CD4-positive, alpha-beta T cell treated with Interleukin-17A for 1 hour (primary cell): ENCODE data around the gene SLC6A1.
"Not testable (repeated sequence)": the region's sequence is repeated elsewhere in the genome, so short reads cannot be mapped to it uniquely, and the experiment has no call there.

Experiments used
- DNase-seq: peaks from one replicate; pipeline ENCODE4 v3.0.0-alpha.2; 2020

Gene SLC6A1

DNA sequence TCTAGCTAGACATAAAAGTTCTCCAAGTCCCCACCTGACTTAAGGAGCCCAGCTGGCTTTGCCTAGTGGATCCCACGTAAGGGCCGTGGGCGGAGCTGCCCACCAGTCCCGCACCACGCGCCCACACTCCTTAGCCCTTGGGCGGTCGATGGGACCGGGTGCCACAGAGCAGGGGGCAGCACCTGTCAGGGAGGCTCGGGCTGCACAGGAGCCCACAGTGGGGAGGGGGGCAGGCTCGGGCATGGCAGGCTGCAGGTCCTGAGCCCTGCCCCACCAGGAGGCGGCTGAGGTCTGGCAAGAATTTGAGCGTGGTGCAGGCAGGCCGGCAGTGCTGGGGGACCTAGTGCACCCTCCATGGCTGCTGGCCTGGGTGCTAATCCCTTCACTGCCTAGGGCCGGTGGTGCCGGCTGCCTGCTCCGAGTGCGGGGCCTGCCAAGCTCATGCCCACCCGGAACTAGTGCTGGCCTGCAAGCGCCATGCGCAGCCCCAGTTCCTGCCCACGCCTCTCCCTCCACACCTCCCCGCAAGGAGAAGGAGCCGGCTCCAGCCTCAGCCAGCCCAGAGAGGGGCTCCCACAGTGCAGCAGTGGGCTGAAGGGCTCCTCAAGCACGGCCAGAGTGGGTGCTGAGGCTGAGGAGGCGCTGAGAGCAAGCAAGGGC, 78.7 kb downstream of the SLC6A1 start:
- DNase-seq: no peak

DNA sequence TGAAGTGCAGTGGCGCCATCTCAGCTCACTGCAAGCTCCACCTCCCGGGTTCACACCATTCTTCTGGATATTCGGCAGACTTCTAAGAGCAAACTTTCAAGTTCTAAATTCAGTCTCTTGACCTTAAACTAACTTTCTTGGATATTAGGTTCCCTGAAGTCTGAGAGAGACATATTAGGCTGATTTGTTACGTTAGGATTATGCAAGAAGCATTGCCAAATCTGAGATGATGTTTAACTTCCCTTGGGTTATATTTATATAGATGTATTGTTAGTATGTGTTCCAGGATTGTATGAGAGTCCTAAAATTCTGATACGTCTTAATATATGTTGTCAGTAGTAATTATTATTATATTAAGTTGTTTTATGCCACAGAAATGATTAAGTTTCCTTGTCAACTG, 80.1 kb downstream of the SLC6A1 start:
- DNase-seq: no peak

GRCh38 chr3:11074011-11074410, 81.5 kb downstream of the SLC6A1 start:
- DNase-seq: no peak

DNA sequence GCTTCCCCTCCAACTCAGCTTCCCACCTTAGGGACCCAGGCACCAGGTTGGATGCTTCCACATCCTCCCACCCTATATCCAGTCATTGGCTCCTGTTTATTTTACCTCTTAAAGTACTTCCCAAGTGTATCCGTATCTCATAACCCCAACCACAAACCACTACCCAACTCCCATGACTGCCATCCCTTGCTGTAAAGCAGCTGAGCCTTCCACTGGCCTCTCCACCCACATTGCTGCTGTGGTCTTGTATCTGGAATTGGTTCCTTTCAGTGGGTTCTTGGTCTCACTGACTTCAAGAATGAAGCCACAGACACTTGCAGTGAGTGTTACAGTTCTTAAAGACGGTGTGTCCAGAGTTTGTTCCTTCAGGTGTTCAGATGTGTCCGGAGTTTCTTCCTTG, 81.9 kb downstream of the SLC6A1 start:
- no peak for DNase-seq

DNA sequence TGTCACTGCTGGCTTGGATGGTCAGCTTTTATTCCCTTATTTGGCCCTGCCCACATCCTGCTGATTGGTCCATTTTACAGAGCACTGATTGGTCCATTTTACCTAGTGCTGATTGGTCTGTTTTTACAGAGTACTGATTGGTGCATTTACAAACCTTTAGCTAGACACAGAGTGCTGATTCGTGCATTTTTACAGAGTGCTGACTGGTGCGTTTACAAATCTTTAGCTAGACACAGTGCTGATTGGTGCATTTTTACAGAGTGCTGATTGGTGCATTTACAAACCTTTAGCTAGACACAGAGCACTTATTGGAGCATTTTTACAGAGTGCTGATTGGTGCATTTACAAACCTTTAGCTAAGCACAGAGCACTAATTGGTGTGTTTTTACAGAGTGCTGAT, 82.6 kb downstream of the SLC6A1 start:
- DNase-seq: not testable (repeated sequence)

DNA sequence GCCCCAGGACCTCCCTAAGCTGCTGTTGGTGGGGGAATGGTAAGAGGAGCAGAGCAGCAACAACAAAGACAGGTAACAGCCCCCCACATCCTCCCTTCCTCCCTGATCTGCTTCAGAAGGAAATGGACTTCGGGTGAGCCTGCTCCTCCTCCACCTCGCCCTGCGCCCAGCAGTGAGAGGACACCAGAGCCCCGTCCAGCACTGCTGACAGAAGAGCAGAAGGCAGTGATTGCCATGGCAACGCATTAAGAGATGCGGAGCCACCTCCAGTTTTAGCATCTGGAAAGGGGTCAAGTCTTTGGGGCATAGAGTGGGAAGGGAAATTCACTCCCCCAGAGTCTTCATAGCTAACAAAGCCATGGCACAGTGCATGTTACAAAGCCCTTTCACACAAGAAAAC, 84.2 kb downstream of the SLC6A1 start:
- DNase-seq: no peak

DNA sequence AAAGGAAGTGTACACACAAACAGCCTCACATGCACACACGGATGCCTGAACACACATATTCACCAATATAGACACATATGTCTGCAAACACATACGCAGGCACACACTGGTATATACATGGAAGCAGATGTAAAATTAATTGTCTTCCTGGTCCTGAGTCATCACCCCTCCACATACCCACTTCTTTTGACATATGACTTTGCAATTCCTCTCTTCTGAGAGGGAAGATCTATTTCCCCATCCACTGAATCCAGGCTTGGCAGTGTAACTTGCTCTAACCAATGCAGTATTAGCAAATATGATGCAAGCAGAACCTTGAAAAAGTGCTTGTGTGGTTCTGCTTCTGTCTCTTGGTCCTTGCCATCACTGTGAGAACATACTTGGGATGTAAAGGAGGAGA, 84.9 kb downstream of the SLC6A1 start:
- DNase-seq: no peak

DNA sequence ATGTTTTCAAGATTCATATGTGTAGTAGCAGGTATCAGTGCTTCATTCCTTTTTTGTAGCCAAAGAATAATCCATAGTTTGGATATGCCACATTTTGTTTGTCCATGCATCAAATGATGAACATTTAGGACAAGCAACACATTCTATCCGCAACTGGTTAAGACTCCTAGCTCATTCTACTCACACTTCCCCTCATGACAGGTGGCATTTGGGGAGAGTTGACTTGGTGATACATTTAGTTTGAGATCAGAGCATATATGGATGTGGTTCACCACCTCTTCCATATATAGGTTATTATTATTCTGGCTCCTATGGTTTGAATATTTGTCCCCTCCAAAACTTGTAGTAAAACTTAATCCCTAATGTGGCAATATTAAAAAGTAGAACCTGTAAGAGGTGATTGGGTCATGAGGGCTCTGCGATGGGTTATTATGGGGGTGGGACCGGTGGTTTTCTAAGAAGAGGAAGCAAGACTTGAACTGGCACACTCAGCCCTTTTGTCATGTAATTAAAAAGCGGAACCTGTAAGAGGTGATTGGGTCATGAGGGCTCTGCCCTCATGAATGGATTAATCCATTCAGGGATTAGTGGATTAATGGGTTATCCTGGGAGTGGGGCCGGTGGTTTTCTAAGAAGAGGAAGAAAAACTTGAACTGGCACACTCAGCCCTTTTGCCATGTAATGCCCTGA, 86.4 kb downstream of the SLC6A1 start:
- no peak for DNase-seq

DNA sequence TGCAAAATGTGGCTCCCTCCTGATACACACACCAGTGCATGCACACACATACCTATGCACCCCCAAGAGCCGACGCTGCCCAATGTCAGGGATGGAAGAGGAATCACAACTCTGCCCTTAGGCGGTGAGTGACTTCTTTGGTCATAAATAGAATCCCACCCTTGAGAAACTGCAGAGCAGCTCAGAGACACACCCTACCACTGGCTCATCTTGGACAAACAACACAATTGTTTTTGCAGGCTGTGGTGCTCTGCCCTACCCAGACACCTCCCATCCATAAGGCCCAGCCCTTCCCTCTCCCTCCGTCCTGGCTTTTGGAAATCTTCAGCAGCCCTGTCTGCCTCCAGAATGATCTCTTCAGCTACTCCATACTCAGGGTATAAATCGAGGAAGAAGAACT, 87.9 kb downstream of the SLC6A1 start:
- no peak for DNase-seq

GRCh38 chr3:11084098-11084497, 91.5 kb downstream of the SLC6A1 start:
- DNase-seq: no peak

DNA sequence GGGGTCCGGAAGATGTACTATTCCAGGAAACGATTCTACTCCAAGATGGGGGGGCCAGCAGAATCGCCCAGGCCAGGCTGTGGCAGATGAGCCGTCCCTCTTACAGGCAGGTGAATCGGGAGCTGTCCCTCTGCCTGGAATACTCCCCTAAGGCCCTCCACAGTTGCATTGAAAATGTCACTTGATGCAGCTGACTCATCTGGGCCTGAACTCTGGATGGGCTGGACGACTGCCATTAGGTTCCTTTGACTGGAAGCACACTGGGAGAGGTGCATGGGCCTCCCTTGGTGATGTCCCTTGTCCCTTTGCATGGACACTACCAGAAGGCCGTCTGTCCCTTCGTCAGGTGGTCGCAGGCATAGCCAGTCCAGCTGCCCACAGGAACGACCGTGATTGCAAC, 92.1 kb downstream of the SLC6A1 start:
- DNase-seq: no peak

DNA sequence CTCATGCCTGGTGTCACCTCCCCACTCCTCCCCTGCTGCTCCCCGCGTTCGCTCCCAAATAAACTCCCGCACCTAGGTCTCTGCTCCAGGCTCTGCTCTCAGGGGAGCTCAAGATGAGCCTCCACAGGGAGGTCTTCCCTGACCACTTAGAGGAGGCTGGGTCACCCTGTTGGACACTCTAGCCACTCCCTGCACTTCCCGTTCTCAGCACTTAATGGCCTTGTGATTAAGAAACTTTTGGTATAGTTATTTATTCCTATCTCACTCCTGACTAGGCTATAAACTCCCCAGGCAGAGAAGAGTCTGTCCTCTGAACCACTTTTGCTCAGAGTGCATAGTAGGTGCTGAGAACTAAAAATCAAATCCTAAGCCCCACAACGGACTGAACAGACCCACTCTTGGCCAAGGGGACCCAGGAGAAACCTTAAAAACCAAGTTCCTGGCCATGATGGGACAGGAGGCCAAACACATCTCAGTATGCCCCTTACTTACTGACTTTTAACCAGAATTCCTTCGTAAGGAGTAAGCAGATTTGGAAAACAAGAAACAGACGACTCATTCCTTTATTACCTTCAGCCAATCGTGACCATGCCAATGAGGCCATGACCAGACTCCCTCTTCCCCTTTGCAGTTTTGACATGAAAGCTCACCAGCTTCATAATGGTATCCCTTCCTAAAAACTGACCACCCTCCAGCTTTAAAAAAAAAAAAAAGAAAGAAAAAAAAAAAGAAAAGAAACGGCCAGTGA, 92.7 kb downstream of the SLC6A1 start:
- no peak for DNase-seq

DNA sequence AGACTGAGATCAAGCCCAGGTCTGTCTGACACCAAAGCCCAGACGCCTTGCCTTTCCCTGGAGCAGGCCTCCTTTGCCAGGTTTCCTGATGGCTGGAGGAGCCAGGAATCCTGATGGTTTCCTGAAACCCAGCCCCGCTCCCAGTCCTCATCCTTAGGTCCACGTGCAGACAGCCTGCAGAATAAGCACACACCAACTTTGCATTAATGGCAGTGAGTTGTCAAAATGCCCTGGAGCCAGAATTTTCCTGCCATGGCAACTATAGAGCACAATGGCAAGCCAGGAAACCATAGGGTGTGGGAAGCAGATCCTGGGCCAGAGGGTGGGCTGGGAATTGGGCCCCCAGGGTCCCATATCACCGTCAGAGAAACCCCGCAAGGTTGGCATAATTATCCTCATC, 94.3 kb downstream of the SLC6A1 start:
- DNase-seq: no peak

DNA sequence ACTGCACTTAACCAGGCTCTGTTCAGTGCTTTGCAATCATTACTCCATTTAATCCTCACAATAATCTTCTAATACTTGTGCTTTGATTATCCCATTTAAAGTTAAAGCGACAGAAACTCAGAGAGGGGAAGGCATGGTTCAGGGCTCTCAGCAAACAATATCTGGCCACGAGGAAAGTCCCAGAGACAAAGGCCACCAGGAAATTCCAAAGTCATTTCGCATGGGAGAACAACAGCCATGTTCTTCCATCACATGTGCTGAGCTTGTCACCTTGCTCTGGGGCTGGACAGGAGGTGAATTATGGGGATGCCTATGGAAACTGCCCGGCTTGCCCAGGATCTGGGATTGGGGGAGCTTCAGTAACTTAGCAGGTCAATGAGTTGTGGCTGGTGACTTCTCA, 95.5 kb downstream of the SLC6A1 start:
- no peak for DNase-seq

- no peak for DNase-seq
Observed at GRCh38 chr3:11088831-11089230, 96.3 kb downstream of the SLC6A1 start.
